ENCODE data around the gene E2F8. TPM values are rescaled to one million over a fixed set of nuclear protein-coding genes. Genes with fewer than 3 reads are reported as not detected.
A peak's percentile ranks its signal among the peaks of the same experiment; 100 is the strongest.
"Not testable (repeated sequence)": the region's sequence is repeated elsewhere in the genome, so short reads cannot be mapped to it uniquely, and the experiment has no call there.

Gene E2F8, protein sequence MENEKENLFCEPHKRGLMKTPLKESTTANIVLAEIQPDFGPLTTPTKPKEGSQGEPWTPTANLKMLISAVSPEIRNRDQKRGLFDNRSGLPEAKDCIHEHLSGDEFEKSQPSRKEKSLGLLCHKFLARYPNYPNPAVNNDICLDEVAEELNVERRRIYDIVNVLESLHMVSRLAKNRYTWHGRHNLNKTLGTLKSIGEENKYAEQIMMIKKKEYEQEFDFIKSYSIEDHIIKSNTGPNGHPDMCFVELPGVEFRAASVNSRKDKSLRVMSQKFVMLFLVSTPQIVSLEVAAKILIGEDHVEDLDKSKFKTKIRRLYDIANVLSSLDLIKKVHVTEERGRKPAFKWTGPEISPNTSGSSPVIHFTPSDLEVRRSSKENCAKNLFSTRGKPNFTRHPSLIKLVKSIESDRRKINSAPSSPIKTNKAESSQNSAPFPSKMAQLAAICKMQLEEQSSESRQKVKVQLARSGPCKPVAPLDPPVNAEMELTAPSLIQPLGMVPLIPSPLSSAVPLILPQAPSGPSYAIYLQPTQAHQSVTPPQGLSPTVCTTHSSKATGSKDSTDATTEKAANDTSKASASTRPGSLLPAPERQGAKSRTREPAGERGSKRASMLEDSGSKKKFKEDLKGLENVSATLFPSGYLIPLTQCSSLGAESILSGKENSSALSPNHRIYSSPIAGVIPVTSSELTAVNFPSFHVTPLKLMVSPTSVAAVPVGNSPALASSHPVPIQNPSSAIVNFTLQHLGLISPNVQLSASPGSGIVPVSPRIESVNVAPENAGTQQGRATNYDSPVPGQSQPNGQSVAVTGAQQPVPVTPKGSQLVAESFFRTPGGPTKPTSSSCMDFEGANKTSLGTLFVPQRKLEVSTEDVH
- 0.54 TPM for total RNA-seq

- DNase-seq (ENCODE audit: low read depth in 2 of 3, low spot score in 2 of 3) = peak; percentile 35 to 93 (median 90)
Measured at GRCh38 chr11:19240420-19241259, at the start of gene E2F8. TSS of gene E2F8 (minus strand) at chr11:19240945. CDS start at chr11:19240121, 824 bp downstream.

DNA sequence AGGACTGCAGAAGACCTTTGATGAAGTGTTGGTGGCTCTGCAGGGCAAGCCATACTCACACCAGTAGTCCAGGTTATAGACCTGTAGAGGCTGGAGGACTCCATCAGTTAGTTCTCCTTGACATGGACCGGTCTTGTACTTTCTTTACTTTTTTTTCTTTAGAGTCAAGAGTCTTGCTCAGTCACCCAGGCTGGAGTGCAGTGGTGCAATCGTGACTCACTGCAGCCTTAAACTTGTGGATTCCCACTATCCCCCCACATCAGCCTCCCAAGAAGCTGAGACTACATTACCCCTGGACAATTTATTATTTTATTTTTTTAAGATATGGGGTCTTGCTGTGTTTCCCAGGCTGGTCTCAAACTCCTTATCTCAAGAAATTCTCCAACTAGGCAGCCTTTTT is 49.6 kb upstream of the E2F8 start:
- no peak for DNase-seq (ENCODE audit: low read depth in 2 of 3, low spot score in 2 of 3)

GRCh38 chr11:19288256-19288655 is 47.5 kb upstream of the E2F8 start:
- no peak for DNase-seq (ENCODE audit: low read depth in 2 of 3, low spot score in 2 of 3)

GRCh38 chr11:19286411-19286810 is 45.7 kb upstream of the E2F8 start:
- no peak for DNase-seq (ENCODE audit: low read depth in 2 of 3, low spot score in 2 of 3)

- no peak for DNase-seq (ENCODE audit: low read depth in 2 of 3, low spot score in 2 of 3)
Measured at GRCh38 chr11:19284881-19285280, 44.1 kb upstream of the E2F8 start.

DNA sequence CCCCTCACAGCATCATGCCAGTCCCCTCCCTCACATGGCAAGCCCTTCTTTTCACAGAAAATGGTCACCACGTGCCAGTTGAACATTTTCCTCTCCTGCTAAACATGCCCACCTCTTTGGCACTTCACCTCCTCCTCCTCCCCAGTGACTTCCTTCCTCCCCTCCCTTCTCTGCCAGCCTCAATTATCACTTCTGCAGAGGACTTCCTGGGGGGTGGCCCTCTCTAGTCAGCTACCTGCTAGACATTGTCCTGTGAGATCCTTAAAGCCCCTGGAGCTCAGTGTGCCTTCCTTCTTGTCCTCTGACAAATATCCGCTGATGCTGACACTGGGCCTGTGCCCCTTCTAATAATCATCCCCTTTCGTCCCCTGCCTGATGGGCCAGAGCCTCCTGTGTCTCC is 43.2 kb upstream of the E2F8 start:
- DNase-seq (ENCODE audit: low read depth in 2 of 3, low spot score in 2 of 3) = no peak

GRCh38 chr11:19281555-19281954 is 40.8 kb upstream of the E2F8 start:
- DNase-seq (ENCODE audit: low read depth in 2 of 3, low spot score in 2 of 3) = no peak

DNA sequence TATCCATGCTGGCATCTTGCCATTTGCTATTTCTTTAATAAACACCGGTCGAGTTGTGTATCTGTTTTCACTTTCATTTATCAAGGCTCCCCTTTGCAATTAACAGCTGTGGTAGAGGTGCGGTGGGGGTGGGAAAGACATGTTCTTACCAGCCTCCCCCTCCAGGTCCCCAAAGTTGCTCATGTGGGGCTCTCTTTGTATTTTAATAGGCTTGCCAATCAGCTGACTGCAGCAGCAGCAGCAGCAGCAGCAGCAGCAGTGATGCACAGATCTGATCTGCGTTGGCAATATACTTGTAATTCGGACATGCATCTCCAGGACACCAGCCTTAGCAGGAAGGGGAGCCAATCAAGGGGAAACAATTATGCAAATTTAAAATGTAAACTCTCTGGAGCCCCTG is 40.3 kb upstream of the E2F8 start:
- no peak for DNase-seq (ENCODE audit: low read depth in 2 of 3, low spot score in 2 of 3)

GRCh38 chr11:19279451-19279850 is 38.7 kb upstream of the E2F8 start:
- DNase-seq (ENCODE audit: low read depth in 2 of 3, low spot score in 2 of 3) = peak in 2 of 3 donors; percentile 11 to 35

- DNase-seq (ENCODE audit: low read depth in 2 of 3, low spot score in 2 of 3) = no peak
Measured at GRCh38 chr11:19276859-19277808, 36.4 kb upstream of the E2F8 start.

GRCh38 chr11:19275496-19275895 is 34.8 kb upstream of the E2F8 start:
- DNase-seq (ENCODE audit: low read depth in 2 of 3, low spot score in 2 of 3) = no peak

DNA sequence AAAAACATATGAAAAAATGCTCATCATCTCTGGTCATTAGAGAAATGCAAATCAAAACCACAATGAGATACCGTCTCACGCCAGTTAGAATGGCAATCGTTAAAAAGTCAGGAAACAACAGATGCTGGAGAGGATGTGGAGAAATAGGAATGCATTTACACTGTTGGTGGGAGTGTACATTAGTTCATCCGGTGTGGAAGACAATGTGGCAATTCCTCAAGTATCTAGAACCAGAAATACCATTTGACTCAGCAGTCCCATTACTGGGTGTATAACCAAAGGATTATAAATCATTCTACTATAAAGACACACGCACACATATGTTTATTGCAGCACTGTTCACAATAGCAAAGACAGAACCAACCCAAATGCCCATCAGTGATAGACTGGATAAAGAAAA is 32.5 kb upstream of the E2F8 start:
- DNase-seq (ENCODE audit: low read depth in 2 of 3, low spot score in 2 of 3) = not testable (repeated sequence)

DNA sequence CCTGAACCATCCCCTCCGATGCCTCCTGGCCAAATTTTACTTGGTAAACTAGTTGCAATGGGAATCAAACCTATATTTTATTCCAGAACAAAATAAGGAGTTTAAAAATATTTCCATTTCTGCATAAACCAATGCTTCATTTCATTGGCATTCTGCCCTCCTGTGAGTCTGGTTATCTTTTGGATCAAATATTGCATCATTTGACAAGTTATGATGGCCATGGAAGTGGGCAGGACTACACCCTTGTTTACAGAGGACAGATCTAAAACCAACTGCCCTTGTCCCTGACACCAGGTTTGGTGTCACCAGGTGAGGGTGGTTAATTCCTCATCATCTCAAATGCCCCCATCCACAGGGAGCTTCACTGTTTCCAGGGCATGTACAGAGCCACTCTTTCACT is 28.2 kb upstream of the E2F8 start:
- DNase-seq (ENCODE audit: low read depth in 2 of 3, low spot score in 2 of 3) = no peak

DNA sequence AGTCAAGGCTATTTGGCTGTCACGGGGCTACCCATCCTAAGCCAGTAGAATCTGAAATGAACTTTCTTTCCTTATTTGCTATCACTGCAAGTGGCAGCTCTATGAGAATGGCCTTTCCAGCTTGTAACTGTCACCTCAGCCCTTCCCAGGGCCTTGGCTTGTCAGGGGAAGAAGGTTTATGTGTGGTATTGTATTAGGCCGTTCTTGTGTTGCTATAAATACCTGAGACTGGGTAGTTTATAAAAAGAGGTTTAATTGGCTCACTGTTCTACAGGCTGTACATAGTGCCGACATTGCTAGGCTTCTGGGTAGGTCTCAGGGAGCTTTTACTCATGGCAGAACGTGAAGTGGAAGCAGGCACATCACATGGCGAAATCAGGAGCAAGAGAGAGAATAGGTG is 26.8 kb upstream of the E2F8 start:
- DNase-seq (ENCODE audit: low read depth in 2 of 3, low spot score in 2 of 3) = no peak

DNA sequence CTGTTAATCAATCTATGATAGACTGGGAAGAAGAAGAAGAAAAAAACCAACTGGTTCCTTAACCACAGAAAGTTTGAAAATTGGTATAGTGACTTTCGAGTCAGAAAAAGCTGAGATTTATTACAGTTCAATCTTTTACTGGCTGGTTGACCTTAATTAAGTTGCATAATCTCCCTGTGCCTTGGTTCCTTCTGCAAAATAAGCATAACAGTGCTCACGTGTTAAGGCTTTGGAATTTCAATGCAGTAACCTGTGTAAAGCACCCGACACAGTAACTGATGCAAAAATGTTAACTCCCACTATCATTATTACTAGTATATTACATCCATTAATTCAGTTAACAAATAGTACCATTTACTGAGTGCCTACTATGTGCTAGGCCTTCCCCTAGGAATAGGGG is 22.6 kb upstream of the E2F8 start:
- no peak for DNase-seq (ENCODE audit: low read depth in 2 of 3, low spot score in 2 of 3)

- peak; percentile 16 to 78 (median 48) for DNase-seq (ENCODE audit: low read depth in 2 of 3, low spot score in 2 of 3)
Measured at GRCh38 chr11:19259487-19260345, 19.0 kb upstream of the E2F8 start.

- no peak for DNase-seq (ENCODE audit: low read depth in 2 of 3, low spot score in 2 of 3)
Measured at GRCh38 chr11:19258641-19259230, 18.0 kb upstream of the E2F8 start.

- DNase-seq (ENCODE audit: low read depth in 2 of 3, low spot score in 2 of 3) = not testable (repeated sequence)
Measured at GRCh38 chr11:19254441-19254840, 13.7 kb upstream of the E2F8 start.
